Measurements from ENCODE around the gene UTRN. TPM values are rescaled to one million over a fixed set of nuclear protein-coding genes. Genes with fewer than 3 reads are reported as not detected.

UTRN gene
- total and polyA plus RNA-seq, 2 experiments from 2014 or later, result 53.9 to 121 TPM

GRCh38 chr6:144305567-144305966 lies 20.4 kb downstream of the UTRN start (continued):
- TF ChIP-seq REST (IDR thresholded peaks at IDR 0.05; ENCODE audit: unreplicated experiment) (no peak), EZH2 (IDR thresholded peaks at IDR 0.05; ENCODE audit: low read depth, unreplicated experiment) (no peak), NANOG (IDR thresholded peaks at IDR 0.05; ENCODE audit: borderline replicate concordance) (no peak)

GRCh38 chr6:144305985-144306384 lies 20.9 kb downstream of the UTRN start:
- no peak for DNase-seq (ENCODE audit: low spot score)
- Histone ChIP-seq H3K27ac (ENCODE audit: low read depth) (no peak overlapping the region), H3K9me2 (ENCODE audit: insufficient read depth) (peaks cover 3% of the 10 kb centered on the region; the same call in 1 of the 2 replicates), H3K27me3 (ENCODE audit: insufficient read depth) (no peaks in the 10 kb centered on the region), H2AFZ (no peak overlapping the region), H3K4me1 (ENCODE audit: insufficient read depth) (peaks cover 7% of the 10 kb centered on the region; the same call in 1 of the 2 replicates), H3K4me2 (no peak overlapping the region), H3K79me2 (replicated peaks; ENCODE audit: insufficient read depth) (peaks cover 26% of the 10 kb centered on the region), H3F3A (replicated peaks; ENCODE audit: low read depth) (no peaks in the 10 kb centered on the region), H4K20me1 (replicated peaks; ENCODE audit: insufficient read depth) (0 out of 2 replicates have a peak, but pooled peaks cover 2% of the 10 kb centered on the region), H3K36me3 (ENCODE audit: insufficient read depth) (peaks cover 3% of the 10 kb centered on the region; the same call in 1 of the 2 replicates), H3K4me3 (no peak overlapping the region)
- Mint-ChIP-seq H3K4me3 (no peak overlapping the region), H3K36me3 (ENCODE audit: low read depth) (peaks cover 20% of the 10 kb centered on the region), H3K27me3 (ENCODE audit: insufficient read depth, low read depth, poor library complexity) (peaks cover 2% of the 10 kb centered on the region), H3K4me1 (peaks cover 19% of the 10 kb centered on the region), H3K9me3 (no peaks in the 10 kb centered on the region), H3K27ac (no peak overlapping the region)
- no peak for ATAC-seq
- TF ChIP-seq ETS1 (IDR thresholded peaks at IDR 0.05) (no peak), CREB1 (CRISPR knock-in tag; IDR thresholded peaks at IDR 0.05; ENCODE audit: low read depth) (no peak), ZNF462 (CRISPR knock-in tag; IDR thresholded peaks at IDR 0.05) (no peak), ZNF331 (CRISPR knock-in tag; IDR thresholded peaks at IDR 0.05; ENCODE audit: low read depth) (no peak), JUNB (IDR thresholded peaks at IDR 0.05; ENCODE audit: unreplicated experiment) (no peak), REST (IDR thresholded peaks at IDR 0.05; ENCODE audit: unreplicated experiment) (no peak)

All from GM23338 (cell line).